K562 (cell line): ENCODE data around the gene NFATC1. TPM values are rescaled to one million over a fixed set of nuclear protein-coding genes. Genes with fewer than 3 reads are reported as not detected.

Source experiments
- ATAC-seq: fragments of 200-7000 bp; cut with Tn5 transposase; 3 replicates; pipeline ENCODE4 v1.9.1; 2020; ENCODE audit warnings: moderate library complexity
- BruUV-seq: library from RNA; stranded (reverse); fragments of 400-500 nt; replicated peaks from 2 replicates; lab custom pipeline; 2021; lab: Mats Ljungman, UMichigan
- CTCF ChIA-PET: fragments of 300-600 bp; formaldehyde crosslinking; extraction: SDS; loops from one replicate; lab custom pipeline; 2021; ENCODE audit warnings: low intra/inter-chr PET ratio; lab: Yijun Ruan, JAX
- POLR2A ChIA-PET: fragments of 300-600, 350-650 bp; sonication (Branson Sonifier 250); formaldehyde crosslinking; extraction: SDS; loops from one replicate; lab custom pipeline; 2021; ENCODE audit warnings: antibody characterized with exemption, inconsistent platforms; lab: Yijun Ruan, JAX
- DNase-seq, 4 experiments: peaks; one replicate each; pipeline versions ENCODE4 v3.0.0 to v3.0.0-alpha.2; 2011 to 2018; ENCODE audit warnings: low spot score in 3 of 4, mixed read lengths in 3 of 4; ENCODE audit errors: extremely low read depth in 1 of 4
- FAIRE-seq: peaks from 2 replicates; lab custom pipeline; 2011; peaks lifted over from hg19 to GRCh38; lab: Jason Lieb, UNC
- H2AFZ ChIP-seq: 2 replicates; pipeline ENCODE4 v1.6.0; 2011; ENCODE audit warnings: low read depth, low read length, control low read depth, inconsistent platforms
- H3K27ac ChIP-seq: fragments of 200-600 bp; 3 replicates; pipeline ENCODE4 v1.8.0; 2011; ENCODE audit warnings: low read depth, mild to moderate bottlenecking, control low read depth, inconsistent platforms, low read length, moderate library complexity, mixed read lengths; ENCODE audit errors: extremely low read depth
- H3K27me3 ChIP-seq, 2 experiments: fragments of 300-600 bp in 1 of 2; 2 replicates in 1 of 2; 3 replicates in 1 of 2; pipeline versions ENCODE4 v1.6.0 to v1.8.0; 2011; ENCODE audit warnings: inconsistent platforms in 2 of 2, low read length in 2 of 2, mild to moderate bottlenecking in 1 of 2, mixed read lengths in 1 of 2, moderate library complexity in 1 of 2; ENCODE audit not compliant: control insufficient read depth in 2 of 2, insufficient read depth in 2 of 2
- H3K36me3 ChIP-seq: fragments of 300-600 bp; 3 replicates; pipeline ENCODE4 v1.8.0; 2011; ENCODE audit warnings: mild to moderate bottlenecking, low read length, inconsistent platforms; ENCODE audit not compliant: control insufficient read depth, insufficient read depth
- H3K4me1 ChIP-seq, 2 experiments: fragments of 200-600 bp in 1 of 2; replicated peaks in 1 of 2; 2 replicates in 1 of 2; 3 replicates in 1 of 2; pipeline versions ENCODE4 v1.5.1 to v1.8.0; 2011; ENCODE audit warnings: inconsistent platforms in 2 of 2, low read length in 2 of 2, mild to moderate bottlenecking in 1 of 2, mixed read lengths in 1 of 2, moderate library complexity in 1 of 2; ENCODE audit not compliant: control insufficient read depth in 2 of 2, insufficient read depth in 2 of 2
- H3K4me2 ChIP-seq: 2 replicates; pipeline ENCODE4 v1.6.1; 2011; ENCODE audit warnings: low read length, control low read depth, inconsistent platforms, mixed read lengths; ENCODE audit not compliant: insufficient read depth
- H3K4me3 ChIP-seq: fragments of 200-600 bp; sonication (generic), shearing (Covaris generic); 2 replicates; pipeline ENCODE4 v1.5.1; 2016; ENCODE audit warnings: control low read depth, inconsistent platforms
- H3K79me2 ChIP-seq: fragments of 200-600 bp; 3 replicates; pipeline ENCODE4 v1.8.0; 2011; ENCODE audit warnings: low read length, inconsistent platforms; ENCODE audit not compliant: control insufficient read depth, insufficient read depth
- H3K9ac ChIP-seq, 2 experiments: 2 replicates each; pipeline versions ENCODE4 v1.6.0 to v1.6.1; 2011; ENCODE audit warnings: low read depth in 2 of 2, low read length in 2 of 2, control low read depth in 1 of 2, inconsistent platforms in 1 of 2, mild to moderate bottlenecking in 1 of 2, mixed read lengths in 1 of 2; ENCODE audit not compliant: insufficient read depth in 1 of 2
- H3K9me1 ChIP-seq: one replicate; pipeline ENCODE4 v1.6.0; 2011; ENCODE audit warnings: inconsistent platforms, mild to moderate bottlenecking, low read length, moderate library complexity; ENCODE audit not compliant: control insufficient read depth, insufficient read depth
- H3K9me3 ChIP-seq: replicated peaks from 2 replicates; pipeline ENCODE4 v1.5.1; 2011; ENCODE audit warnings: low read depth, low read length, inconsistent platforms; ENCODE audit not compliant: control insufficient read depth, insufficient read depth
- H4K20me1 ChIP-seq: replicated peaks from 2 replicates; pipeline ENCODE4 v1.6.1; 2011; ENCODE audit warnings: low read length, inconsistent platforms, mixed read lengths; ENCODE audit not compliant: control insufficient read depth, insufficient read depth
- CBX3 ChIP-seq, 2 experiments: IDR thresholded peaks; 1 replicate in 1 of 2; 2 replicates in 1 of 2; pipeline ENCODE4 v1.6.1; 2012; ENCODE audit warnings: inconsistent platforms in 2 of 2, low read length in 2 of 2, borderline replicate concordance in 1 of 2, control low read depth in 1 of 2
- CBX5 ChIP-seq: IDR thresholded peaks from 2 replicates; pipeline ENCODE4 v1.6.1; 2014; ENCODE audit warnings: low read depth, borderline replicate concordance
- CXXC5 ChIP-seq: fragments of 250-450 bp; sonication (Bioruptor Pico); IDR thresholded peaks from 2 replicates; pipeline ENCODE4 v1.8.0; 2022; ENCODE audit warnings: inconsistent platforms, mild to moderate bottlenecking, moderate library complexity
- ETV1 ChIP-seq: fragments of 450-650 bp; conservative IDR thresholded peaks from 2 replicates; pipeline ENCODE4 v1.6.1; 2016; ENCODE audit warnings: missing genetic modification characterization, control low read depth, low read depth, missing compliant biosample characterization
- FOXJ3 ChIP-seq: sonication (generic); formaldehyde crosslinking; IDR thresholded peaks from 2 replicates; pipeline ENCODE4 v1.4.0; 2020; ENCODE audit warnings: mild to moderate bottlenecking, missing genetic modification reagents
- FOXP1 ChIP-seq: sonication (generic); formaldehyde crosslinking; IDR thresholded peaks from 2 replicates; pipeline ENCODE4 v1.8.0; 2022; ENCODE audit warnings: mild to moderate bottlenecking, missing genetic modification reagents
- HCFC1 ChIP-seq: IDR thresholded peaks from 2 replicates; pipeline ENCODE4 v1.6.1; 2012; ENCODE audit warnings: low read depth, low read length, improper control_type of control experiment
- HDAC6 ChIP-seq: IDR thresholded peaks from 2 replicates; pipeline ENCODE4 v1.6.1; 2012; ENCODE audit warnings: low read depth, mild to moderate bottlenecking, control low read depth, inconsistent platforms, low read length, moderate library complexity
- IRF9 ChIP-seq: fragments of 450-650 bp; IDR thresholded peaks from 2 replicates; pipeline ENCODE4 v1.6.1; 2016; ENCODE audit warnings: missing biosample characterization, missing genetic modification characterization
- SIN3B ChIP-seq: fragments of 450-650 bp; IDR thresholded peaks from 2 replicates; pipeline ENCODE4 v1.6.1; 2017; ENCODE audit warnings: low read depth, mild to moderate bottlenecking, moderate library complexity
- SMARCC2 ChIP-seq: fragments of 450-650 bp; IDR thresholded peaks from 2 replicates; pipeline ENCODE4 v1.6.1; 2017; ENCODE audit warnings: antibody characterized with exemption, moderate library complexity, mild to moderate bottlenecking, low read depth
- ZBTB33 ChIP-seq: sonication (generic); formaldehyde crosslinking; IDR thresholded peaks from 2 replicates; pipeline ENCODE4 v1.8.1; 2023; ENCODE audit warnings: mild to moderate bottlenecking, missing genetic modification reagents
- ZNF280A ChIP-seq: fragments of 450-650 bp; IDR thresholded peaks from 2 replicates; pipeline ENCODE4 v1.6.1; 2018; ENCODE audit warnings: mild to moderate bottlenecking, low read depth; ENCODE audit not compliant: partially characterized antibody
- ZNF280B ChIP-seq: fragments of 250-450 bp; sonication (Bioruptor Pico); IDR thresholded peaks from 2 replicates; pipeline ENCODE4 v1.5.1; 2021; ENCODE audit warnings: mild to moderate bottlenecking
- ZNF444 ChIP-seq: fragments of 250-450 bp; sonication (Bioruptor Pico); IDR thresholded peaks from 2 replicates; pipeline ENCODE4 v1.4.0; 2020; ENCODE audit warnings: mild to moderate bottlenecking, moderate library complexity
- ZSCAN29 ChIP-seq: fragments of 450-650 bp; IDR thresholded peaks from 2 replicates; pipeline ENCODE4 v1.6.1; 2017
- WGBS: fragments of 100-300 bp; shearing (Covaris generic); methylation state at CpG from one replicate; pipeline ENCODE4 v1.1.6; 2016; ENCODE audit warnings: low coverage, mixed read lengths; ENCODE audit not compliant: insufficient coverage; ENCODE audit errors: missing lambda C conversion rate; 5-methylcytosine and 5-hydroxymethylcytosine counted together
- in situ Hi-C: fragments of 300-500 bp; cut with MboI; formaldehyde crosslinking; loops from 4 replicates; pipeline ENCODE4 v1.15.0; 2018; ENCODE audit warnings: inconsistent platforms, mixed read lengths
- intact Hi-C: fragments of 100-400 bp; cut with micrococcal nuclease; formaldehyde crosslinking; loops from 2 replicates; pipeline ENCODE4 v1.14.2; 2022
- polyA plus RNA-seq, 8 experiments: library from polyadenylated mRNA; depleted of rRNA in 4 of 8; stranded (reverse) in 5 of 8; unstranded in 3 of 8; fragments of >200 nt; fragmentation: Nextera tagmentation in 2 of 8; fragmentation: Illumina TruSeq in 1 of 8; extraction: Ambion mirVana in 2 of 8; extraction: Trizol in 1 of 8; gene quantifications; 2 replicates each; pipeline versions ENCODE4 v1.2.1 to v1.2.3, GENCODE V29; 2011 to 2014; ENCODE audit warnings: inconsistent platforms in 1 of 8, missing spikeins in 1 of 8
- total RNA-seq, 7 experiments: library from RNA; depleted of rRNA in 6 of 7; stranded (reverse); fragments of >200 nt in 6 of 7; fragmentation: Illumina TruSeq in 2 of 7; extraction: Trizol in 2 of 7; gene quantifications; 2 replicates each; pipeline versions ENCODE4 v1.2.1 to v1.2.3, GENCODE V29; 2011 to 2021; ENCODE audit warnings: low replicate concordance in 1 of 7

NFATC1 gene
- total and polyA plus RNA-seq, 9 of the 15 experiments (the other 6 are each of a cell fraction or from before 2014, with no cell fraction given), result 1.1 to 16.4 (median 2.5) TPM

- no peak for TF ChIP-seq IRF9 (tag)
- no peak for TF ChIP-seq SIN3B
- TF ChIP-seq HCFC1, result no peak
Observed at GRCh38 chr18:79497638-79498081, 101.9 kb downstream of the NFATC1 start (continued).

- CTCF ChIA-PET, result no interaction called here
- WGBS, result 92% methylated on average over 6 of the region's 6 CpGs
- no peak for ATAC-seq
- no peak for TF ChIP-seq HDAC6
- TF ChIP-seq CBX3 (IDR thresholded peaks at IDR 0.05; ENCODE audit: borderline replicate concordance in 1 of 2, low read length in 2 of 2), result peak in 1 of 2 experiments; percentile 89; a peak in 2 of 3 replicates
- no peak for TF ChIP-seq CXXC5
- TF ChIP-seq ZBTB33 (CRISPR knock-in tag), result peak; percentile 60; the same call in 1 of the 2 replicates
- no peak for TF ChIP-seq FOXP1 (CRISPR knock-in tag)
- TF ChIP-seq ZSCAN29, result no peak
- TF ChIP-seq ETV1, result no peak
- peak; percentile 63; the same call in 1 of the 2 replicates for TF ChIP-seq CBX5
- TF ChIP-seq ZNF444 (CRISPR knock-in tag), result no peak
- no peak for TF ChIP-seq ZNF280B
- peak; percentile 36 for TF ChIP-seq ZNF280A
- TF ChIP-seq SIN3B, result no peak
- TF ChIP-seq SMARCC2, result no peak
- TF ChIP-seq FOXJ3 (CRISPR knock-in tag), result no peak
Observed at GRCh38 chr18:79498662-79499061, 102.9 kb downstream of the NFATC1 start.

More at GRCh38 chr18:79498662-79499061, 102.9 kb downstream of the NFATC1 start:
- no peak for DNase-seq
- Histone ChIP-seq H3K9me1 (no peaks in the 10 kb centered on the region), H3K9ac (no peak overlapping the region), H3K4me1 (peaks cover 10 to 15% of the 10 kb centered on the region in 2 experiments; a peak in 3 of 5 replicates), H3K27ac (no peak overlapping the region), H3K27me3 (no peaks in the 10 kb centered on the region), H3K4me3 (no peak overlapping the region), H3K79me2 (no peaks in the 10 kb centered on the region), H3K4me2 (no peak overlapping the region), H4K20me1 (no peaks in the 10 kb centered on the region), H3K9me3 (peaks cover 8% of the 10 kb centered on the region), H2AFZ (no peak overlapping the region), H3K36me3 (peaks cover 3% of the 10 kb centered on the region; the same call in 1 of the 3 replicates)
- in situ Hi-C loops, result no loop called here
- no TSS peak for BruUV-seq
- FAIRE-seq, result no peak
- POLR2A ChIA-PET, result no interaction called here
- intact Hi-C loops, result no loop called here
